Left colon (tissue), 2 donors: ENCODE data around the gene ABHD6. TPM values are rescaled to one million over a fixed set of nuclear protein-coding genes. Genes with fewer than 3 reads are reported as not detected.
"Not testable (repeated sequence)": the region's sequence is repeated elsewhere in the genome, so short reads cannot be mapped to it uniquely, and the experiment has no call there.

Source experiments
- ATAC-seq: fragments of 200-7000 bp; cut with Tn5 transposase; one replicate; pipeline ENCODE4 v1.9.1; 2020; ENCODE audit warnings: mild to moderate bottlenecking, moderate library complexity
- DNase-seq, 2 donors: peaks; one replicate each; pipeline ENCODE4 v3.0.0-alpha.2; 2020
- intact Hi-C, 2 donors: fragments of 100-400 bp; cut with DNase I in 1 of 2; cut with micrococcal nuclease in 1 of 2; formaldehyde crosslinking; loops; one replicate each; pipeline versions ENCODE4 v1.11.2 to v1.14.0; 2022; cut with DNase I, micrococcal nuclease
- long read RNA-seq: library from polyadenylated mRNA; unstranded; transcript quantifications from one replicate; pipeline ENCODE4 v2.0.0, GENCODE V29; 2021
- total RNA-seq, 2 donors: library from RNA; stranded (reverse); fragmentation: NEBNext Ultra II Directional; extraction: Animal tissue kit (Norgen Biotek cat#: 25700); gene quantifications; one replicate each; pipeline ENCODE4 v1.2.1, GENCODE V29; 2021
- donor health status: DM: no; HTN: no; CAD: no.
- donor health status: DM: yes; HTN: yes; CAD: no.

ABHD6 gene
- 10 to 100 TPM; 21.9 to 25.0 TPM for total RNA-seq
- long read RNA-seq, transcript ABHD6-201 (9 exons, 2,393 nt), result minor isoform, 16 of 87 reads
- long read RNA-seq, transcript ABHD6-205 (10 exons, 2,482 nt), result major isoform, 18 of 87 reads
- long read RNA-seq, partial matches to known transcripts, result 30 of 87 reads
- long read RNA-seq, other reads (novel, unspliced or antisense), result 23 of 87 reads

GRCh38 chr3:58237238-58237940 lies at the start of gene ABHD6:
TSS of gene ABHD6 (plus strand) at chr3:58237792. CDS start at chr3:58256587, 18,795 bp downstream.
- peak; percentile 89 for ATAC-seq
- intact Hi-C loops, result no loop called here

GRCh38 chr3:58188173-58188564 lies 49.4 kb upstream of the ABHD6 start:
- DNase-seq (no peak), ATAC-seq (no peak)
- intact Hi-C loops, result loop anchor here (5.0 to 10.0 kb wide), 2 partner anchors 107 to 114 kb away; no protein-coding TSS in a partner anchor

More at GRCh38 chr3:58237238-58237940, at the start of gene ABHD6:
- peak; percentile 76 to 85 for DNase-seq

DNA sequence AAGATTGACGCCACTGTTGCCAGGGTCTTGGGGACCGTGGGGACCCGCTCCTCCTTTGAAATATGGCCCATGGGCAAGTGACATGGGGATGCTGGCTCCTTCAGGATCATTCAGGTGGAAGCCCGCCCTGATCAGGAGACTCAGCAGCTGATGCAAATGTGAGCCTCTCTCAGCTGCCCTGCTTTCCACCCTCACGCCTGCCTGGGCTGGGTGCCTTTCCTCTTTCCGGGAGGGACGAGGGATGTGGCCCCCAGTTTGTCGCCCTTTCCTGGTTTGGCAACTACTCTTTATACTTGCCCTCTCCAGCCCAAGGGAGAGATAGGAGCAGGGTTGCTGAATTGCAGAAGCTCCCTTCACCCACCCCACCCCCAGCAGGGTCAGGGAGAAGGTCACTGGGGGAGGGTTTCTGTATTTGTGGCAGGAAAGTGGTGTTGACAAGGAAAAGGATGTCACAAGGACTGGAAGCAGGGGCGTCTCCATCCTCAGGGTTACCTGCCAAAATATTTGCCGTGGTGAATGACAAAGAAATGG lies 48.6 kb upstream of the ABHD6 start:
- ATAC-seq, result no peak
- DNase-seq, result no peak
- intact Hi-C loops, result loop anchor here (5.0 to 10.0 kb wide), 2 partner anchors 106 to 113 kb away; no protein-coding TSS in a partner anchor

GRCh38 chr3:58189691-58190090 lies 47.9 kb upstream of the ABHD6 start:
- intact Hi-C loops, result loop anchor here (5.0 to 10.0 kb wide), 2 partner anchors 105 to 113 kb away; no protein-coding TSS in a partner anchor
- ATAC-seq (no peak), DNase-seq (no peak)

DNA sequence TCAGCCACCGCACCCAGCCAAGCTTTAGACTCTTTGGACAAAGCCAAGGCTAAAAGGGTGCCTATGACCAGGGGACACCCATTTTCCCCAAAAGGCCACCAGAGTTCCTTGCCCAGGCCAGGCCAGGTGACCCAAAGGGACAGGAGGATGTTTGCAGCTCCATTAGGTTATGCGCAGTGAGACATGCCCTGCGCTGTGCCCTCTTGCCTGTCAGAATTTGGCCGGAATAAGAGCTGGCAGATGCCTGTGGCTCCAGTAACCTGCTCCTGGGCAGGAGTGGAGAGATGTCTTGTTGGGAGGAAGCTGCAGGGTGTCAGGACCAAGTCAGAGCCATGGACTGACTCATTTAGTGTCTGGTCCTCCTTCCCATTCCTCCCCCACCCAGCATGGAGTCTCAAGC lies 47.3 kb upstream of the ABHD6 start:
- ATAC-seq (no peak), DNase-seq (no peak)
- intact Hi-C loops, result no loop called here

DNA sequence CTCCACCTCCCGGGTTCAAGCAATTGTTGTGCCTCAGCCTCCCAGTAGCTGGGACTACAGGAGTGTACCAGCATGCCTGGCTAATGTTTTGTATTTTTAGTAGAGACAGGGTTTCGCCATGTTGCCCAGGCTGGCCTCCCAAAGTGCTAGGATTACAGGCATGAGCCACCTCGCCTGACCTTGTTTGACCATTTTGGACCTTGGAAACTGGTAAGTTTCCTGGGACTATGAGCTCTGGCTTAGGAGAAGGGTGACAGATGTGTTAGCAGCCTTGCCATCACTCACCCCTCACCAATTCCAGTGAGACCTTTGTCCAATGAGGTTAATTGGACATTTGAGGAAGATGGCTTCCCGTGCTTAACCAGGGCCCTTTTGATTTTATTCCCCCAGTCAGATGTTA lies 46.7 kb upstream of the ABHD6 start:
- intact Hi-C loops, result no loop called here
- DNase-seq (no peak), ATAC-seq (no peak)

- DNase-seq, result no peak
- intact Hi-C loops, result no loop called here
- no peak for ATAC-seq
Observed at GRCh38 chr3:58191361-58191991, 46.1 kb upstream of the ABHD6 start.

DNA sequence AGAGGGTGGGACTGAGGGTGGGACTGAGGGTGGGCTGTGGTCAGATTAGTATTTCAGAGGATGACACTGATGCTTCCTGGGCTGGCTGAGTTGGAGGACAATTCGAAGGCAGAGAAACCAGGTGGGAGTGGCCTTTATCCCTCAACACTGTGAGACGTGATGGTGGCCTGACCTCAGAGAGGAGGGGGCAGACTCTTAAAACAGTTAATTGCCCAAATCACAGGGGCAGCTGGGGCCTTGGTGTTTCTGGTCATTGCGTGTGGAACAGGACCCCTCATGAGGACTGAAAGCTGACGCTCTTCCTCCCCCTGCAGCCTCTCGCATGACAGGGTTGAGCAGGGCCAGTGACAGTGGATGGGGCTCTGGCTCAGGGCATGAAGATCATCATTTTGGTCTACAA lies 45.5 kb upstream of the ABHD6 start:
- ATAC-seq, result no peak
- no peak for DNase-seq
- intact Hi-C loops, result no loop called here

GRCh38 chr3:58193682-58194407 lies 43.7 kb upstream of the ABHD6 start:
- no peak for DNase-seq
- intact Hi-C loops, result no loop called here
- ATAC-seq, result no peak

DNA sequence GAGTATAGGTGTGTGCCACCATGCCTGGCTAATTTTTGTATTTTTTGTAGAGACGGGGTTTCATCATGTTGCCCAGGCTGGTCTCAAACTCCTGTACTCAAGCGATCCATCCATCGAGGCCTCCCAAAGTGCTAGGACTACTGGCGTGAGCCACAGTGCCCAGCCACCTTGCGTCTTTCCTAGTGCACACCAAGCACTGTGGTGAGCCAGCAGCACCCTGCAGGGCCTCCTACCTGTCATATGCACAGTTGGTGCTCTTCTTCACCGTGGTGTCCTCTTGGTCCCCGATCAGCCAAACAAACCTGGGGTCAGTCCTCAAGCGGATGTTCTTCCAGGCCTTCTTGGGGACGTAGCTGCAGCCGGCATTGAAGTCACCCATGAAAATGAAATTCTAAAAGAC lies 40.0 kb upstream of the ABHD6 start:
- intact Hi-C loops, result no loop called here
- ATAC-seq (no peak), DNase-seq (no peak)

DNA sequence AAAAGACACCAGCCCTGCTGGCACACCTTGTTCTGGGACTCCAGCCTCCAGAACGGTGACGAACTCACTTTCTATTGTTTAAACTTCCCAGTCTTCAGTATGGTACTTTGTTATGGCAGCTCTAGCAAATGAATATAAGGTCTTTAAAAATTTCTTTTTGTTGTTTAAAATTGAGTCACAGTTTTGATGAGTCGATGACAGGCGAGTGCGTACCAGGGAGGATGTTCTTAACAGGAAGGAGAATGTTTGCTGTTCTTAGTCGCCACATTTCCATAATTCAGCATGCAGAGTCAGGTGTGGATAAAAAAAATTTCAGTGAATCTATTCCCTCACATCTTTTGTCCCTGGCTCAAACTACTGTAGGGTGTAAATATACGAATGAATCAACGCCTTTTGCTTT lies 39.2 kb upstream of the ABHD6 start:
- intact Hi-C loops, result no loop called here
- ATAC-seq, result no peak
- DNase-seq, result no peak

DNA sequence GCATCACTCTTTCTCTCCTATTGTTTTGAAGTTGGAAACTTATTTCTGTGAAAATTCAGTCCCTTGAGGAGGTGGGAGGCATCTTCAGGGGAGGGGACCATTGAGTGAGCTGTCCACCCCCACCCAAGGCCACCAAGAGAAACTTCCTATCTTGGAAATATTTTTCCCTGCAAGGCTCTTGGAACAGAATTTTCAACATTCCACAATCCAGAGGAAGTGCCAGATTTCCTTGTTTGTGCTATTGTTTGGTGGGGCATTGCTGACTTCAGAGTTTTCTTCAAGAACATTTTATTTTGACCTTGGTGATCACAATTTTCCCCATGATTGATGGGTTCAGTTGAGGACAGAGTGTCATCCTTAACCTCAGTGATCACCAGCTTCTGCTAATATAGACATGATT lies 38.8 kb upstream of the ABHD6 start:
- no peak for ATAC-seq
- intact Hi-C loops, result no loop called here

DNA sequence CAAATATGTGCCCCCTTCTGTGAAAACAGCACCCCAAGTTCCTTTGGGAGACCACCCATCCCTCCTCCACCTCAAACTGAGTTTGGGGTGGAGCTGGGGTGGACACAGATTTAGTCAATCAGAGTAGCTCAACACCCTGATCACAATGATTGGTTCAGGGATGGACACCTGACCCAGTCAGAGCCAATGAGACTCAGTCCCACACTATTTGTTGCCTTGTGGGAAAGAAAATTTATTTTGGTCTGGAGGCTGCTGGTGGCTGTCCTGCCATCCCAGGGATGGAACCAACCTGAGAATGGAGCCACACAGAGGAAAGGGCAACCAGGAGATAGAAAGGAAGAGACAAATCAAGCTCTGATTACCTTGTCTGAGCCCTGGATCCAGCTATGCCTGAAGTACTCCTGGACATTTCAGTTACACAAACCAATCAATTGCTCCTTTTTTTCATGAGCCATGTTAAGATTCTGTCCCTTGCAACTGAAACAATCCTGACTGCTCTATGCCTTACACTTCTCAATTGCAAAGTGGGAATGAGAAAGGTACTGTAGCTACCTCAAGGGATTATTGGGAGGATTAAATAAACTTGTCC lies 37.4 kb upstream of the ABHD6 start:
- ATAC-seq, result no peak
- intact Hi-C loops, result no loop called here
- DNase-seq, result no peak

More for the DNA sequence above, 38.8 kb upstream of the ABHD6 start:
- no peak for DNase-seq

GRCh38 chr3:58200846-58201355 lies 36.7 kb upstream of the ABHD6 start:
- no peak for DNase-seq
- intact Hi-C loops, result no loop called here
- ATAC-seq, result no peak

- ATAC-seq, DNase-seq, intact Hi-C loops: not testable (repeated sequence)
Observed at GRCh38 chr3:58201451-58201850, 36.1 kb upstream of the ABHD6 start.

GRCh38 chr3:58202917-58203360 lies 34.7 kb upstream of the ABHD6 start:
- DNase-seq, result no peak
- intact Hi-C loops, result no loop called here
- no peak for ATAC-seq

DNA sequence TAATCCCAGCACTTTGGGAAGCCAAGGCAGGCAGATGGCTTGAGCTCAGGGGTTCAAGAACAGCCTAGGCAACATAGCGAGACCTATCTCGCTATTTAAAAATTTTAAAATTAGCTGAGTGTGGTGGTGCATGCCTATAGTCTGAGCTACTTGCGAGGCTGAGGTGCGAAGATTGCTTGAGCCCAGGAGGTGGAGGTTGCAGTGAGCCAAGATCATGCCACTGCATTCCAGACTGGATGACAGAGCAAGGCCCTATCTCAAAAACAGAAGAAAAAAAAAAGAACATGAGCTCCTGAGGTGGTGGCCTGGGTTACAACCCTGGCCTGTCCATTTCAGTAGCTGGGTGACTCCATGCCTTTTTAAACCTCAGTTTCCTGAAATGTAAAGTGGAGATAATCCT lies 34.1 kb upstream of the ABHD6 start:
- ATAC-seq (no peak), DNase-seq (no peak)
- intact Hi-C loops, result no loop called here

DNA sequence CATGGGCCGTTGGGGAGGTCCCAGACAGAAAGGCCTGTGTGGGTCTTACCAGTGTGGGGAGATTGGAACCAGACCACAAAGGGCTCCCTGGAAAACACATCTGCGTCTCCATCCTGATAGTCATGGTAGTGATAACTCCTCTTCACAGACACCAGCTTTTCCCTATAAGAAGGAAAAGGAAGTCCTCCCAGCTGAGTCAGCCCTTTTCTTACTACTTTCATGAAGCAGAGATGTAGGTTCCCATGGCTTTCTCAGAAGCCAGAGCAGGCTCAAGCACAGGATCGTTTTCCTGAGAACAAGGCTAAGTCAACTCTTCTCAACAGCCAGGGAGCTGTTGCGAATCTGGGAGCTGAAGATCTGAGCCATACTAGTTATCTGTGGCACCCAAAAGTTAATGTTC lies 32.9 kb upstream of the ABHD6 start:
- intact Hi-C loops, result no loop called here
- ATAC-seq (no peak), DNase-seq (peak in 1 of 2 donors; percentile 2)

DNA sequence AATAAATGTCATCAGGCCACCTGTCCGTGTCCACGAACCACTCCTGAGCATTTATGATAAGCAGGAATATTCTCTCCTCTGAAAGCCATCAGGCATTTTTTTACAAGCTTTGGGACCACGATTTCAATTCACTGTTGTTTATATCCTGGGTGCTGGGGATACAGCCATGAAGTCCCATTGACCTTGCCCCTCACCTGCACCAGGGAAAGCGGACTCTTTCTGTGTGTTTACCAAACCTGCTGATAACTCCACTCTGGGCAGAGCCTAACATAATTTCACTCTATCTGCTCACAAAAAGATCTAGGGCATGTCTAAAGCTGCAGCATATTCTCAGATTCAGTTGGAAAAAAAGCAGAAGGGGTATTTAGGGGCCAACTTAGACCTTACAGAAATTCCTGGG lies 31.6 kb upstream of the ABHD6 start:
- no peak for DNase-seq
- no peak for ATAC-seq

More for the DNA sequence above, 31.6 kb upstream of the ABHD6 start:
- intact Hi-C loops, result no loop called here
